Activated CD4-positive, alpha-beta T cell treated with anti-CD3 and anti-CD28 coated beads for 36 hours (primary cell): ENCODE data around the gene NKD2. TPM values are rescaled to one million over a fixed set of nuclear protein-coding genes. Genes with fewer than 3 reads are reported as not detected.

Experiments used
- ATAC-seq: fragments of 200-7000 bp; cut with Tn5 transposase; one replicate; pipeline ENCODE4 v1.10.0; 2021; ENCODE audit warnings: mild to moderate bottlenecking, moderate library complexity
- CTCF ChIA-PET: fragments of 350-600 bp; sonication (Branson Sonifier 250); formaldehyde crosslinking; loops from one replicate; lab custom pipeline; 2021; ENCODE audit warnings: antibody characterized with exemption; lab: Charles Lee
- POLR2A ChIA-PET: fragments of 350-600 bp; sonication (Branson Sonifier 250); formaldehyde crosslinking; loops from one replicate; lab custom pipeline; 2021; ENCODE audit warnings: antibody characterized with exemption, inconsistent platforms; lab: Charles Lee
- DNase-seq: peaks from one replicate; pipeline ENCODE4 v3.0.0-alpha.2; 2020
- H3K27ac Mint-ChIP-seq: one replicate; pipeline ENCODE4 v1.8.0; 2021; ENCODE audit warnings: mixed read lengths
- H3K27me3 Mint-ChIP-seq: one replicate; pipeline ENCODE4 v1.8.0; 2021; ENCODE audit warnings: mixed read lengths
- H3K36me3 Mint-ChIP-seq: one replicate; pipeline ENCODE4 v1.8.0; 2021; ENCODE audit warnings: low read depth, mixed read lengths
- H3K4me1 Mint-ChIP-seq: one replicate; pipeline ENCODE4 v1.8.0; 2021; ENCODE audit warnings: mixed read lengths
- H3K4me3 Mint-ChIP-seq: one replicate; pipeline ENCODE4 v1.8.0; 2021; ENCODE audit warnings: mild to moderate bottlenecking, moderate library complexity, mixed read lengths
- H3K9me3 Mint-ChIP-seq: one replicate; pipeline ENCODE4 v1.8.0; 2021; ENCODE audit warnings: low read depth, mixed read lengths
- intact Hi-C, 2 experiments: fragments of 100-400 bp; cut with DNase I in 1 of 2; cut with micrococcal nuclease in 1 of 2; formaldehyde crosslinking; loops; one replicate each; pipeline versions ENCODE4 v1.14.2 to v1.15.1; 2022 to 2024; cut with DNase I, micrococcal nuclease
- total RNA-seq, 2 experiments: library from RNA; stranded (reverse); gene quantifications; one replicate each; pipeline ENCODE4 v1.2.3, GENCODE V29; 2021

Gene NKD2
- total RNA-seq, 2 experiments from 2014 or later: 0.86 to 1.1 TPM

DNA sequence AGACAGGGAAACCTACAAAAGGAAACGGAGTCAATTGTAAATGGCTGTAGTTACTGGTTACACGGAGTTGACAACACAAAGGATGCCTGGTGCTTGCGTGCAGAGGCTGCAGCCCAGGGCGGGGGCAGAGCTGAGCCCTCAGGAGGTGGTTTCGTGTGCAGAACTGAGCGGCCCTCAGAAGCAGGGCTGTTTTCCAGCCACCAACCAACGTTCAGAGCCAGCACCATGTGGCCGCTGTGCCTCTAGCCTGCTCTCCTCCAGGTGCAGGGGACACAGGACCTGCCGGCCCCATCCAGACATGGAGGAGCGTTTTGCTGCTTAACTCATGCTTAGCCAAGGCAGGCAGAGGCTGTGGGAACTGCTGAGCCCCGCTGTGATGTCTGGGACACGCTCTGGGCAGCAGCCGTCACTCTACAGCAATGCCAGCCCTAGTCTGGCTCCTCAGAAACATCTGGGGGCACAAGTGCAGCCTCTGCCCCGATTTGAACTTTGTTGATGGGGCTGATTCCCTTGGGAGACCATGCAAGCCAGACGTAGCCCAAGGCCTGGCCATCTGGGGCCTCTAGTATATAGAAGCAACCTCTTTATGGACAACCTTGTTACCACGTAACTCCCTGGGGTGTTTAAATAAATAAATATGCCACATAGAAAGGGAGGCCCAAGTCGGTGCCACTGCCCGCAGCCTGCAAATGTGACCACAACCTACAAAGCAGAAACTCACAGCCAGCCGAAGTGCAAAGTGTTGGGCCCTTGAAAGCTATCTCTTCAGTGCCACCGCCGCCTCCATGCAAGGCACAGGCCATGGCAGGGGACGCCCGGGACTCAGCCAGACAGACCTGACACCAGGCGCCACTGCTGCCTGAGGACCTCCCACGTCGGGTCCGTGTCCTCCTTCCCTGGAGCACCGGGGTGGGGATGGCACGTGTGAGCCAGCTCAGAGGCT is 42.1 kb downstream of the NKD2 start:
- peaks cover 5% of the 10 kb centered on the region for H3K36me3 Mint-ChIP-seq
- ATAC-seq (no peak), DNase-seq (no peak)
- CTCF ChIA-PET: no interaction called here
- no peaks in the 10 kb centered on the region for H3K4me1 Mint-ChIP-seq
- no peak overlapping the region for H3K27ac Mint-ChIP-seq
- H3K27me3 Mint-ChIP-seq: no peaks in the 10 kb centered on the region
- intact Hi-C loops: no loop called here
- H3K4me3 Mint-ChIP-seq: no peak overlapping the region
- H3K9me3 Mint-ChIP-seq: peaks cover 29% of the 10 kb centered on the region
- POLR2A ChIA-PET: no interaction called here

- Mint-ChIP-seq H3K4me1 (no peaks in the 10 kb centered on the region), H3K36me3 (peaks cover 5% of the 10 kb centered on the region), H3K4me3 (no peak overlapping the region), H3K27ac (no peak overlapping the region), H3K9me3 (peaks cover 23% of the 10 kb centered on the region), H3K27me3 (no peaks in the 10 kb centered on the region)
- ATAC-seq (no peak), DNase-seq (no peak)
- CTCF ChIA-PET: no interaction called here
- intact Hi-C loops: no loop called here
- POLR2A ChIA-PET: no interaction called here
Observed at GRCh38 chr5:1051366-1051720, 42.7 kb downstream of the NKD2 start.

GRCh38 chr5:1052076-1052475 is 43.5 kb downstream of the NKD2 start:
- Mint-ChIP-seq H3K27ac (no peak overlapping the region), H3K4me1 (no peaks in the 10 kb centered on the region), H3K9me3 (peaks cover 16% of the 10 kb centered on the region), H3K27me3 (no peaks in the 10 kb centered on the region), H3K4me3 (no peak overlapping the region), H3K36me3 (peaks cover 5% of the 10 kb centered on the region)
- ATAC-seq (no peak), DNase-seq (no peak)
- POLR2A ChIA-PET: no interaction called here
- intact Hi-C loops: no loop called here
- CTCF ChIA-PET: interaction anchor here (0.6 kb wide), 1 partner anchor 93 kb away, joined by 3 read pairs; no protein-coding TSS in a partner anchor

- Mint-ChIP-seq H3K27ac (no peak overlapping the region), H3K4me3 (no peak overlapping the region), H3K9me3 (peaks cover 8% of the 10 kb centered on the region), H3K4me1 (no peaks in the 10 kb centered on the region), H3K36me3 (peaks cover 5% of the 10 kb centered on the region), H3K27me3 (no peaks in the 10 kb centered on the region)
- ATAC-seq (no peak), DNase-seq (no peak)
- ChIA-PET POLR2A (no interaction called here), CTCF (no interaction called here)
- intact Hi-C loops: no loop called here
Observed at GRCh38 chr5:1052641-1053390, 44.2 kb downstream of the NKD2 start.

GRCh38 chr5:1053391-1054017 is 44.9 kb downstream of the NKD2 start:
- Mint-ChIP-seq H3K27ac (no peak overlapping the region), H3K4me1 (no peaks in the 10 kb centered on the region), H3K9me3 (peaks cover 1% of the 10 kb centered on the region), H3K4me3 (no peak overlapping the region), H3K27me3 (no peaks in the 10 kb centered on the region), H3K36me3 (peaks cover 5% of the 10 kb centered on the region)
- DNase-seq: no peak
- intact Hi-C loops: no loop called here
- ChIA-PET CTCF (no interaction called here), POLR2A (no interaction called here)
- no peak for ATAC-seq

DNA sequence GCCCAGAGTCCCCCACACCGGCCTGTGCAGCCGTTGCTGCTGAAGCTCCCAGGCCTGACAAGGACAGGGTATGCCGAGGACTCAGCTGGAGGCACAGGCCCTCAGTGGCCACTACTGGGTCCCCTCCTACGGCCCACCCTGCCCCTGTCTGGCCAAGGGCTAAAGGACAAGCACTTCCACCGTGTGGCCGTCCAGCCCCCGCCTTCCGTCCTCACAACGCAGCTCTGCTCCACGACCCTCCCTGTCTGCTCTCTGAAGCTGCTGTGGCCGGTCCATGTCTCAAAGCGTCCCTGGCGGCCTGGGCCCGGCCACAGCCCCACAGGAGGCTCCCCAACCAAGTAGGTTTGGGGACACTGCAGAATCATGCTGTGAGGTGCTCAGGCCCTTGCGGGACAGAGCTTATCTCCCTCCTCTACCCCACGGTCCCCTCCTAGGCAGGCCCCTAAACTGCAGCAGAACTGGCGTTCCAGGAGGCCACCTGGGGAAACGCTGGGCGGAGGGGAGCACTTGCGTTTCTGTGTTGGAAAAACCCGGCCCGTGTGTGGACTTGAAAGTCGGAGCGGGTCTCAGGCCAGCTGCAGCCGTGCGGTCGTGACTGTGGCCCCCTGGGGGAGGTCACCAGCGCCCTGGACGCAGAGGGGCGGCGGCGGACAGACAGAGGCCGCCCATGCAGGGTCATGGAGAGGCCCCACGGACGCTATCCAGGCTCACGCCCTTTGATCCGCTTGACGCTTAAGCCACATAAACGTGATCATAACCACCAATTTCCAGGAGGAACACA is 45.6 kb downstream of the NKD2 start:
- intact Hi-C loops: no loop called here
- H3K4me1 Mint-ChIP-seq: no peaks in the 10 kb centered on the region
- ATAC-seq (no peak), DNase-seq (no peak)
- no peaks in the 10 kb centered on the region for H3K9me3 Mint-ChIP-seq
- peaks cover 5% of the 10 kb centered on the region for H3K36me3 Mint-ChIP-seq
- CTCF ChIA-PET: no interaction called here
- no peak overlapping the region for H3K4me3 Mint-ChIP-seq
- H3K27me3 Mint-ChIP-seq: no peaks in the 10 kb centered on the region
- no peak overlapping the region for H3K27ac Mint-ChIP-seq
- POLR2A ChIA-PET: no interaction called here

DNA sequence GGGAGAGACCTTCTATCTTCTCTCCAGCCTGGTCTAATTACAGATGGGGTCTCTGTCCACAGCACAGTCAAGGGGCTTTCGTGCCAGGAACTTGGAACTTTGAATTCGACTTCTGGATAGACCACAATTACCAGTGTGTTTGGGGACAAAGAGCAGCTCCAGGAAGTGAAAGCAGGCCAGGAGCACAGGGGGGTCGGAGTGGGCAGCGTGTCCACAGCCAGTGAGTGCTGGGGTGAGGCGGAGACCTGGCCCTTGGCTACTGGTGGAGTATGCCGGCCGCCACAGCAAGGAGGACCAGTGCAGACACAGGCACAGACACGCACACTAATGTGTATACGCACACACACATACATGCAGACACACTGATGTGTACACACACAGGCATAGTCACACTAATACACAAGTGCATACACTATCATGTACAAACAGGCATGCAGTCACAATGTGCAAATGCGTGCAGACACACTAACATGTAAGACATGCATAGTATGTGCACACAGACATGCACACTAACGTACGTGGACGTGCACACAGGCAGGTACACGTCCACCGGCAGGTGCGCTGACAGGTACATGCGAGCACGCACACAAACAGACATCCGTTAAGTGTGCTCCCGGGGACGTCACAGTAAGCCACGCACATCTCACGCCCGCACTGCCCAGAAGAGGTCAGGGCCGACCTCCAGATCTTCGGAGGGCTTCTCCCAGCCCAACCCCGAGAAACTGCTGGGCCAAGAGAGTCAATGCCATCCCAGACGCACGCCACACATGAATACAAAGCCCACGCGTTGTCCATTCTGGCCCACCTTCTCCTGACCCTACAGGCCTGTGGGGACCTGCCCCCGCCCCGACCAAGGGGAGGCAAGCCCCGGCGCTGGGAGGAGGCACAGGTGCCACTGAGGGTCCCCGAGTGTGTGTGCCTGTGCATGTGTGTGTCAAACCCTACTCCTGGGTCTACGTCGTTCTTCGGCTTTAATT is 46.5 kb downstream of the NKD2 start:
- no peak overlapping the region for H3K4me3 Mint-ChIP-seq
- ATAC-seq: no peak
- no peaks in the 10 kb centered on the region for H3K27me3 Mint-ChIP-seq
- DNase-seq: no peak
- H3K9me3 Mint-ChIP-seq: no peaks in the 10 kb centered on the region
- intact Hi-C loops: no loop called here
- CTCF ChIA-PET: no interaction called here
- H3K27ac Mint-ChIP-seq: no peak overlapping the region
- POLR2A ChIA-PET: no interaction called here
- H3K4me1 Mint-ChIP-seq: no peaks in the 10 kb centered on the region
- H3K36me3 Mint-ChIP-seq: peaks cover 5% of the 10 kb centered on the region

DNA sequence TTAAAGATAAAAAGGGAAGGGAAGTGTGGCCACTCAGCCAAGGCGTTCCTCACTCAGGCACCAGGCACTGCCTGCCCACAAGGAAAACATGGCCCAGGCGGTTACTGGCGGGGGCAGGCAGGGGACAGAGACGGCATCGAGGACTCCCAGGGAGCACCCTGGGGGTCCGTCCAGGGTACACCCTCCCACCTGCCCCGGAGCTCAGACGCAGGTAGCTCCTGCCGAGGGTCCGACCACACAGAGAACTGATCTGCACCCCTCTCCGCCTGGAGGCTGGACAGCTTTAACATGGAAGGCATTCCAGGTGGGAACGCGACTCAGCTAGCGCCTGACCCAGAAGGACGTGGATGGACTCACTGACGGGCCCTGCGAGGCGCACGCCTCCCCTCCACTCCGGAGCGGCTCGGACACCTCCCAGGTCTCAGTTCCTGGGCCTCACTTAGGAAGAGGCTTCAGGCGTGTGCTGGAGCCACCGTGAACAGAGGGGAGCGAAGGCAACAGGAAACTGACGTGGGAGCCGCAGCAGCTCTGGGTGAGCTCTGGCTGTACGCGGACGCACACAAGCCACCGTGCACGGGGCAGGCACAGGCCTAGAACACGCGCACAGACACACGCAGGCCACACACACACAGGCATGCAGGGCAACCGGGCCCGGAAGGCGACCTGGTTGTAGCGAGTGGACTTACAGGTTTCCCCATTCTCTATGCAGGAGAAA is 47.5 kb downstream of the NKD2 start:
- no peaks in the 10 kb centered on the region for H3K27me3 Mint-ChIP-seq
- no peak for DNase-seq
- H3K27ac Mint-ChIP-seq: no peak overlapping the region
- H3K36me3 Mint-ChIP-seq: peaks cover 5% of the 10 kb centered on the region
- no peaks in the 10 kb centered on the region for H3K9me3 Mint-ChIP-seq
- no peak for ATAC-seq
- POLR2A ChIA-PET: no interaction called here
- CTCF ChIA-PET: no interaction called here
- H3K4me1 Mint-ChIP-seq: no peaks in the 10 kb centered on the region
- intact Hi-C loops: no loop called here
- H3K4me3 Mint-ChIP-seq: no peak overlapping the region

GRCh38 chr5:1056611-1057484 is 48.2 kb downstream of the NKD2 start:
- Mint-ChIP-seq H3K9me3 (no peaks in the 10 kb centered on the region), H3K27ac (no peak overlapping the region), H3K36me3 (peaks cover 5% of the 10 kb centered on the region), H3K4me3 (no peak overlapping the region), H3K27me3 (no peaks in the 10 kb centered on the region), H3K4me1 (no peaks in the 10 kb centered on the region)
- no peak for ATAC-seq
- intact Hi-C loops: no loop called here
- ChIA-PET POLR2A (no interaction called here), CTCF (no interaction called here)
- no peak for DNase-seq
